Measurements from ENCODE around the gene NOS1AP.
A peak's percentile ranks its signal among the peaks of the same experiment; 100 is the strongest.
"Not testable (repeated sequence)": the region's sequence is repeated elsewhere in the genome, so short reads cannot be mapped to it uniquely, and the experiment has no call there.

Gene NOS1AP

DNA sequence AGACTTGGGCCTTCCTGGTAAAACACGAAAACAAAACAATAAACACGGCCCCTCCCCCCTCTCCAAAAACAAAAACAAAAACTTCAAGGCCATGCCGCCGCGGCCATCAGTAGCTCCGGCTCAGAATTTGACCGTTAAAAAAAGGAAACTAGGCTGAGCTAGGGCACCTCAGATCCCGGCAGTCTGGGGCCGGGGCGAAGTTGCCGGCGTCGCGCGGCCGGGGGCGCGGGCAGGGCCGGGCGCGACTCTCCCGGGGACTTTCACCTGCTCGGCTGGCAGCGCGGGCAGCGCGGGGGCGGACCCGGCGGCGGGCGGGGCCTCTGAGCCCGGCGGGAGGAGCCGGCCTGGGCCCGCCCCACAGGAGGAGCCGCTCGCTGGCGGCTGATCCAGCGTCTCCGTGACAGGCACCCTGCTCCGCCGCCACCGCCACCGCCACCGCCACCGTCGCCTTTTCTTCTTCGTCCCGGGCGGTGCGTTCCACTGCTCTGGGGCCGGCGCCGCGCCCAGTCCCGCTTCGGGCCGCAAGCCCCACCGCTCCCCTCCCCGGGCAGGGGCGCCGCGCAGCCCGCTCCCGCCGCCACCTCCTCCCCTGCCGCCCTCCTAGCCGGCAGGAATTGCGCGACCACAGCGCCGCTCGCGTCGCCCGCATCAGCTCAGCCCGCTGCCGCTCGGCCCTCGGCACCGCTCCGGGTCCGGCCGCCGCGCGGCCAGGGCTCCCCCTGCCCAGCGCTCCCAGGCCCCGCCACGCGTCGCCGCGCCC is at the start of gene NOS1AP:
Gene NOS1AP (plus strand): TSS at position 358 of the 760 bp plus-strand sequence. CDS start 487 bp downstream, outside the sequence.
- DNase-seq (ENCODE audit: low read depth) = peak; percentile 72

DNA sequence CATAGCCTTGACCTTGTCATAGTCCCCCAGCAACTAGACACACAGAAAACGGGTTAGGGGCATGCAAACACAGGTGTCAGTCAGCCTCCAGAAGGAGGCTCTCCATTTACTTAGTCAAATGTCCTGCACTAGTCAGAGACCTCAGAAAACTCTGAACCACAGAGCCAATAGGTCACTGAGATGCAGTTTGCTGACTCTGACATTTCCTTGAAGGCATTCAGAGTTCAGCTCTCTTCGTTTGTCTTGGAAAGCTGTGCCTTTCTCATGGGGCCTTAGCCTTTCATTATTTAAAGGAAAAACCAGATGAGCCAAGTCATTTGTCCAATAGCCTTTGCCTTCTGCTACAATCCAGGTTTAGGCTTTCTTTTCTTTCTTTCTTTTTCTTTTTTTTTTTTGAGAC is 49.3 kb upstream of the NOS1AP start:
- no peak for DNase-seq (ENCODE audit: low read depth)

DNA sequence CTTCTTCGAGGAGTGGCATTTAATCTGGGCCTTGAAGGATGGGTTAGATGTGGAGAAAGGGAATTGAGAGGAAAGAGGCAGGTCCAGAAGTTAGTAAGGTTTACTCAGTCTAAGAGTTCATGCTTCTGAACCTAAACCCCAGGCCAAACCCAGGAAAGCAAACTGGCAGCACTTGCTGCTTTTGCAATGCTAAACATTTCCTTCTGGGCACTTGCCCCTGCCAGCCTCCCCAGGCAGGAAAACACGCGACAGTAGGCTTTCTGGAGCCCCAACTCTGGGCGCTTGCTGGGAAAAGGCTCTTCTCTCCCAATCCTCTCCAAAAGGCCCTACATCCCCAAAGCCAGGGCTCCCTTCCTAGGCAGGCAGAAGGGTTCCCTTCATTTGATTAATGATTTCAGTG is 48.4 kb upstream of the NOS1AP start:
- no peak for DNase-seq (ENCODE audit: low read depth)

DNA sequence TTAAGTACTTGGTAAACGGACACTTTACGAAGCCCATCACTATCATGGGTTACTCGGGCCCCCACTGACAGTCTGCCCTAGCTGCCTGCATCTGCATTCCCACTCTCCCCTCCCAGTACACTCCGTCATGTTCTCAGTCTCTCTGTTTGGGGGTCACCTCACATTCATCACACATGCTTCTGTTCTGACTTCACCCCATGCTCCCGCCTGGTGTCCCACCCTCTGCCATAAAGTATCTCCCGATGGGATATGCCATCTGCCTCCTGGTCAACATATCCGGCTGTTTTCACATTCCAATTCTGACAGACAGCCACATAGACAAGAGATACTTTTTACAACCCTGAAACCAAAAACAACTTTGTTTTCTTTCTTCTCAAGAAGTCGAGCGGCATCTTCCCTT is 46.9 kb upstream of the NOS1AP start:
- DNase-seq (ENCODE audit: low read depth) = no peak

DNA sequence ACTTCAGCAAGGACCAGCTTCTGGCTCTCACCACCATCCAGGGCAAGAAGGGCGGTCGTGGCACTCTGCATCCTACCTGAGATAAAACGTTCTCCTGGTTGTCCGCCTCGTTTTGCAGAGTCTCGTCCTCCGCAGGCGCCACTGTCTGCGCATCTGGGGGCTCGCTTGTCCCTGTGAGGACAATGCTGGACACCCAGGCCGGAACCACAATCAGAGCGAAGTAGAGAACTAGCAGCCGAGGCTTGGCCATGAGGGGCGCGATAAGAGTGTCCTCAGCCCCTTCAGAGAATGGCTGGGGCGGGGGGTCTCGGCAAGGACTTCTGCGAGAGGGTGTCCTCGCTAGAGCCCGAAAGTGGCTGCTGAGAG is 46.3 kb upstream of the NOS1AP start:
- no peak for DNase-seq (ENCODE audit: low read depth)

DNA sequence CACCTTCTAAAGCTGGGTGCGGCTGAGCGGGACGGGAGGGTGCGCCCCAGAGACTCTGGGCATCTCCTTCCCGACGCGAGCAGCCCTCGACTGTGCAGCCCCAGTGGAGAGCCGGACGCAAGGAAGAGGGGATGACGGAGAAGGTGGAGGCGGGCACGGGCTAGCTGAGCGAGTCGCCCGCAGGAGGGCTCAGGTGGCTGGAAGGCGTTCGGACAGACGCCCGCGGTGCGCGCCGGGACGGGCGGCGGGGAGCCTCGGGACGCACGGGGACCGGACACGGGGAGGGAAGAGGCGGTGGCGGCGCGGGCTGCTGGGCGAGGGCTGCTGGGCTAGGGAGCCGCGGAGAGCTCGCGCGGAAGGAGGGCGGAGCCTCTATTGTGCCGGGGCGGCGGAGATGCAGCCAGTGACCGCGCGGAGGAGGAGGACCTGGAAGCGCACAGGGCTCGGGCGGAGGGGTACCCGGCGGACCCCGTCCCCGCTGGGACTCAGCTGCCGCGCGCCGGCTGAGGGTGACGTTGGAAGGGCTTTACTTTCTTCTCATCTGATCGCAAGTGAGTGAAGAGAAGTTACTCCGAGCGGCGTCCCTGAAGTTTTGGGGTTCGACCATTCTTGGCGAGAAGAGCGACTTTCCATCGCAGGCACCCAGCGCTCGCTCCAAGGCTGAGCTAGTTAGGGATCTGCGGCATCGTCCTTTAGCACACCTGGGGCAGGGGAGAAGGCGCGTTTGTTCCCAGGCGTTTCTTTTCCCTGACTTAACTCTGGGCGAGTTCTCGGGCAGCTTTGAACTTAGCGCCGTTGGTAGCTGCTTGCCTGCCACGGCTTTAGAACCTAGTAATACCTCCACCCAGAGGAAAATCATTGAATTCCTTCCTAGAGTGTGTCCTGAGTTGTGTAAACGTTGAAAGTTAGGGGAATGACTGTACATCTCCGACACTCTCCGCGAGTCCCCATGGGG is 45.7 kb upstream of the NOS1AP start, which contains the start of gene OLFML2B:
Gene OLFML2B (minus strand): TSS at position 323 of the 955 bp plus-strand sequence. CDS start 439 bp downstream, outside the sequence.
- peak; percentile 29 for DNase-seq (ENCODE audit: low read depth)

DNA sequence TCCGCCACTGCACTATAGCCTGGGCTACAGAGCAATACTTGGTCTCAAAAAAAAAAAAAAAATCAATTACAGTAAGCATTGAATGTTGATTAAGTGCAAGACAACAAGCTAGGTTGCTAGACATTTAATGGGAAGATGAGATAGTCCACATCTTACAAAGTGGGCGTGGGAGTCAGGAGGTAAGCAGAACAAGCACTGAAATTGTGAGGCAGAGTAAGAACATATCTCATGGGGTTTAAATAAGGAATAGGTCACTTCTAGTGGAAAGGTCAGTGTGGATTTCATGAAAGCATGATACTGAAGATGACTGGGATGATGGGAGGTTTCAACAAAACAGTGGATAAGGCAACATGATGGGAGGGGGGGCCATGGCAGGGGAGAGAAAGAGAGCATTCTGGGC is 44.0 kb upstream of the NOS1AP start:
- no peak for DNase-seq (ENCODE audit: low read depth)

DNA sequence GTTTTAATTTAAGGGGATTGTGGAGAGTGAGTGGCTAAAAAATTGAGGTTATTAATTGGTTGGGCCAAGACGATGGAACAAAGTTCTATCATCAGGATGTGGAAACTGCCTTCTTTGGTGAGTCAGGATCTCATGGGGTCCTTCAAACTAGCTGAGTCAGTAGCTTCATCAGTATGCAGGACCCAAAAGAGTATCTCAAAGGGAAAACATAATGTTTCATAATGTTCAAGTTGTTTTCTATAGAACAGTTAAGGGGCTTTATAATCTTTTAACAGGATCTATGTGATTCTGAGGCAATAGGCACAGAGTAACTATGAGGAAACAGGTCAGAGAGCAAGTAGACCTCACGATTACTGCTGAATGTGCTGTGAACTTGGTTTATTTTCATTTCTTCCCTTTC is 42.6 kb upstream of the NOS1AP start:
- DNase-seq (ENCODE audit: low read depth) = no peak

DNA sequence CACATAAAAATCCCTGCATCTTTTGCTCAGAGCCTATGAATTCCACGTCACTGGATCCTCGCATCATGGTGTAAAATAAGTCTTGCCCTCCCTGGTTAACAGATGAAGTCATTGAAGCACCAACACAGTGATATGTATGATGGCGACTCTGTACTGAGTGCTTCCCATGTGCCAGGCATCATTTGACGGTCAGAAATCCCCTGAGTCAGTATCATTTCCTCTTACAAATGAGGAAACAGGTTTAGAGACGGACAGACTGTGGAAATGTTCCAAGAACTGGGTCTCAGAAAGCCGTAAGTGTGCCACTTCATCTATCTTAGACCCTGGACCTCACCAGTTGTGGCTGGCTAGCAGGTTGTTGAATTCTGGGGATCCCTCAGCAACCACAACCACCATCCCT is 40.8 kb upstream of the NOS1AP start:
- no peak for DNase-seq (ENCODE audit: low read depth)

DNA sequence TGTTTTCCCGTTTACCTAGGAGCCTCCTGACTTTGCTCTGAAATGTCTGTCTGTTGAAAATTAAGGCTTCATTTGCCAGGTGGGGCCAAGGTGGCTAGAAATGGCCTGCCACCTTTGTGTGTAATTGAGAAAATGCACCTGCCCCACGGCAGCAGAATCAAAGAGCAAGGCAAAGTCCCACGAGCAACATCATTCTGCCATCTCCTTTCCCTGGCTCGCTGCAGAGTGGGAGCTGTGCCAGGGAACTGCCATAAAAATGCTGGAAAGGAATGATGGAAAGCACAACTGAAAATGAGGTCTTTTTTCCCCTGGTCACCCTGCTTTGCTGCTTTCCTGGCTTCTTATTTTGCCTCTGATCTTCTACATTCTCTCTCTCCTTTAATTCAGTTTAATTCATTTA is 40.3 kb upstream of the NOS1AP start:
- DNase-seq (ENCODE audit: low read depth) = no peak

DNA sequence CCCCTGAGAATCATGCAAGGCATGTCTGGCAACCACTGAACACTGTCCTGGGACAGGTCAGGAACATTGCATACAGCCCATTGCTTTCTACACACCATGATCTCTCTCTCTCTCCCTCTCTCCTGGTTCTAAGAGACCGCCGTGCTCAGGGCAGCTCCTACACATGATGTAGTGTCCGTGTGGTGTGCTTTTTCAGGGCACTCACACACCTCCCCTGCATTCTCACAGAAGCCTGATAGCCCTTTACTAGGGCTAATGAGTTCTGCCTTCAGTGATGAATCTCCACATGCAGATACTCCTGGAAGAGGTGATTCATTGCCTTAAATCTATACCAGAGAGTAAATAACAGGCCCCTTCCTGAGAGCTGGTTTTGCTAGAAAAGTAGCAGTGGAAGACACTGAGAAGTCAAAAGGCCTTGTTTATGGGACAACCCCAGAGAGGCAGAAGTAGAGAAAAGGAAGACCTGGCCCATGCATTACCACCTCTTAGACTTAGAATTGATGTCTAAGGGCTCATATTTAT is 38.7 kb upstream of the NOS1AP start:
- no peak for DNase-seq (ENCODE audit: low read depth)

DNA sequence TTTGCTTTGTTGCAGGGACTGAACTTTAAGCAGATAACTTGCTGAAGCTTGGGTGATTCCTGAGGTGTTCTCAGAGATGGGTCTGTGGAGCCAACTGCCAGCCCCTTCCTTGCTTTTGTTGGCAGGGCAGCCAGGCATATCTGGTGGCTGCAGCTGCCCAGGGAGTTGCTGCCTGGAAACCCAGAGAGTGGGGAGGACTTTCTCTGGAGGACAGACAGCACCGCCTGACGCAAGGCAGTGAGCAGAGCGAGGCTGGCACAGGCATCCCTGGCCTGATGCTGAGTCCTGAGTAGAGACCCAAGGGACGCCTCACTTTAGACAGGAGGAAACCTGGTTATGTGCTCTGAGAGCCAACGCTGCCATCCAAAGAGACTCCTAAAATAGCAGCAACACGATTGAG is 36.1 kb upstream of the NOS1AP start:
- no peak for DNase-seq (ENCODE audit: low read depth)

DNA sequence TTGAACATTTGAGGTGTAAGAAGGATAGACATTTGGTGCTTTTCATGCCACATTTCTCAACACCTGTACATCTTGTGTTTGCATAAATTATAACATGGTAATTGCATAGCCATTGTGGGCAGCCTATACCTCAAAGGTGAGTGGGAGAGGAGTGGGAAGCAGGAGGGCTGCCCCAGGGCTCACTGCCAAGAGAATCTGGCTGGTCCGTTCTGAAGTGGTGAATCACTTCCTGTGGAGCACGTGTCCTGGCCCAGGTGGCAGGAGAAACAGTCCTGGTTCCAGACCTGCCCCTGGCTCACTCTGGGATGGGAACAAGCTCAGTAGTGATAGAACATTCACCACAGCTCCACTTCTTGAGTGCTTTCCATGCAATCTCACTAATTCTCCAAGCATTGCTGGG is 34.2 kb upstream of the NOS1AP start:
- no peak for DNase-seq (ENCODE audit: low read depth)

DNA sequence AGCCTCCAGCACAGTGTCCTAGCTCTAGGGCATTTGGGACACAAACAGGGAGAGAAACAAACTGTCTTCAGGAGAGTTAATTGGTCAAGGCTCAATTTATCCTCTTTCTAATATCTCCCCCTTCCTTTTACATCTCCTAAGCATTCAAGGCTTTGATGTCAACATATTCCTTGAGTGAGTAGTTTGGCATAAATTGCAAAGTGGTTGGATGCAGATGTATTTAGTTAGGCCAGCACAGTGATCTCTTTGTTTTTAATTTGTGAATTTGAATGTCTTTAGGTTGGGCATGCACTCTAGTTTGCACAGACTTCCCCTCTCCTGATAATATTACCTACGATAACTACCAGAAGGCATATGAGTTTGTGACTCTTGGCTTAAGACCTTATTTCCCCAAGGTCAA is 33.3 kb upstream of the NOS1AP start:
- no peak for DNase-seq (ENCODE audit: low read depth)

DNA sequence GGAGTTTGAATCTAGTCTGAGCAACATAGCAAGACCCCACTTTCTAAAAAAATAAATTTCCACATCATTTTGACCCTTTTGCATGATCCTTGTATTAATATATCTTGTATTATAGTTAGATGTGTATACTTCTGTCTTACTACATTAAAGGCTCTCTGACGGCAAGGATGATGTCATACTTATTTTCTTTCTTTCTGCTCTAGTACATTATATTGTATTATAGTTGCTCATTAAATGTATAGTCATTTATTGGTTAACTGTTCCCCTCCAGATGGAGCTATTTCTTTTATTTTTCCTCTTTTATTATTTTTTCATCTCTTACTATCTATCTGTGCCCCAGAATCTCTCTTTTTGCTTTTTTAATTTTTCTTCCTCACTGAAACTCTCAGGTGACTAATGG is 30.9 kb upstream of the NOS1AP start:
- no peak for DNase-seq (ENCODE audit: low read depth)

DNA sequence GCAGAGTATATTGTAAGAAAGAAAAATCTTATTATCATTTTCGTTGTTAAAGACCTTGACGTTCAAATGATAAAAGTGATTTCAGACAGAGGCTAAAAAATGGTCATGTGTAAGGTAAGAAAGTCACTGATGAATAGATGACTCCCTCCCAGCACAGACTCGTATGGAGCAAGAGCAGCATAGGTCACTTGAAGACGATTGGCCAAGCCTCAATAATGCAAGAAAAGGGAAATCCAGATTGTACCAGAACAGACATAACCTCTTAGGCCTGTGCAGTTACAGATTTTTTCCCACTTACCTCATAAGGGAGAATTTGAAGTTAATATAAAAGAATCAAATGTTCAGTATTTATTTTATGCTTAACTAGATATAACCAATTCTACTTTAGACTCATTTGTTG is 29.5 kb upstream of the NOS1AP start:
- no peak for DNase-seq (ENCODE audit: low read depth)

DNA sequence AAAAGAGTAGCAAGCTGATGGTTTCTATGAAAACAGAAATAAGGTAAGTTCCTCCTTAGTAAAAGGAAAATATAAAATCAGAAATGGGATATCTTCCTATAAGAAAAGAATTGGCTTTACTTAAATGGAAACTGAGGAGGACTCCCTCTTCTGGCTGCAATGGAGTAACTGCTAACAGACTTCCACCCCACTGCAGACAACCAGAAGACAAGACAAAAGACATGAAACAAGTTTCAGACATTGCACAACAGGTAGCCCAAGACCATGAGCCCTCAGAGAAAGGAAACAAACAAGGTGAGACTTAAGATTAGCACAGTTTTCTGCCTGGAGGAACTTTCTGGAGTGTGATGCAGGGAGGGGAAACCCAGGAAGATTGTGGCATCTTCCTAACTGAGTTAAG is 28.8 kb upstream of the NOS1AP start:
- no peak for DNase-seq (ENCODE audit: low read depth)

DNA sequence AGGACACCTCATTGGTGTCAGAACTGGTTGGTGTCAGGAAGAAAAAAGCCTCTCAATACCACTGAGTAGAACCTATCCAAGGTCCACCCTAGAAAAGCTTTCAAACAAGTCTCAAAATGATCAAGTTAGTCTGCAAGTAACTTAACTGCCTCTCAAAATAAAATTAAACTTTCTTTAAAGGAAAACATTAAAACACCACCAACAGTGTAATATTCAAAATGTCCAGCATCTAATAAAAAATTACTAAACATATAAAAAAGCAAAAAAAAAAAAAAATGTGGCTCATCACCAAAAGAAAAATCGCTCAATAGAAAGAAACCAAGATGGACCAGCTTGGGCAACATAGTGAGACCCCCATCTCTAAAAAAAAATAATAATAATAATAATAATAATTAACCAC is 27.1 kb upstream of the NOS1AP start:
- DNase-seq (ENCODE audit: low read depth) = no peak

DNA sequence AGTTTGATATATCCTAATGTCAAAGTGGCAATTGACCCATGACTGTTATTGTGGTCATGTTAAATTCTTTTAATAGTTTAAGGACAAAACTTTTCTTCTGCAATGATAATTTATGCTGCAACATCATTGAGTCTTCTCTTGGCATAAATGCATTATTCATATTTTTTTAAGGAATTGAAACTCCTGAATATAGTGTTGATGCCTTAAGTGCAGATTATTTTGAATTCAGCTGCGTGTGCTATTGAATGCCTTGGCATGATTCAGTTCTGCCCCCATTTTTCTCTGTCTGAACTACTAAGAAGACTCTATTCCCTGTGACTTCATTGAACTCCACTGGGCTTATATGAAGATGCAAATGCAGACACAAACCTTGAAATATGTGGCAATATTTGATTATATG is 22.6 kb upstream of the NOS1AP start:
- no peak for DNase-seq (ENCODE audit: low read depth)

DNA sequence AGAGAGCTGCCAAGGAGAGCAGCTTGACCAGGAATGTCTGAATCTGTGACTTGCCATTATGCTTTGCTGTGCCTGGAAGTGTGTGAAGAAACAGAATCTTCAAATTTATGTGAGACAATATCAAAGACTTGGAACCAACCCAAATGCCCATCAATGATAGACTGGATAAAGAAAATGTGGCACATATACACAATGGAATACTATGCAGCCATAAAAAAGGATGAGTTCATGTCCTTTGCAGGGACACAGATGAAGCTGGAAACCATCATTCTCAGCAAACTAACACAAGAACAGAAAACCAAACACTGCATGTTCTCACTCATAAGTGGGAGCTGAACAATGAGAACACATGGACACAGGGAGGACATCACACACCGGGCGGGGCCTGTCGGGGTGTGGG is 15.5 kb upstream of the NOS1AP start:
- DNase-seq (ENCODE audit: low read depth) = not testable (repeated sequence)

DNA sequence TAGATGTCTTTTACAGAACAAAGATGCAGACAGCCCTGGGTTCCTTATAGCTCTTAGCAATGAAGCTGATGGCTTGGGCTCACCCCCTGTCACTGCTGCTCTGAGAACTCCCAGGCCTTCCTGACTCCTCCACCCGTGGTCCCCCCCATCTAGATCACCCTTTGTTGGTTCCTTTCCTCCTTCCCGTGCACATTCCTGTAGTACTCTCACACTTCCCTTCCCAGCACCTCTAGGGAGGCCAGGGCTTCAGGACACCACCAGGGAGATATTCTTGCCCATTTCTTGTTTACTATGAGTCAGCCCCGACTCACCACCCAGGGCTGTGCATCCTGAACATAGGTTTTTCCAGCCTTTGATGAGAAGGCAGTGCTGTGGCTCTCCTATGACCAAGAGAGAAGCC is 14.4 kb upstream of the NOS1AP start:
- no peak for DNase-seq (ENCODE audit: low read depth)

DNA sequence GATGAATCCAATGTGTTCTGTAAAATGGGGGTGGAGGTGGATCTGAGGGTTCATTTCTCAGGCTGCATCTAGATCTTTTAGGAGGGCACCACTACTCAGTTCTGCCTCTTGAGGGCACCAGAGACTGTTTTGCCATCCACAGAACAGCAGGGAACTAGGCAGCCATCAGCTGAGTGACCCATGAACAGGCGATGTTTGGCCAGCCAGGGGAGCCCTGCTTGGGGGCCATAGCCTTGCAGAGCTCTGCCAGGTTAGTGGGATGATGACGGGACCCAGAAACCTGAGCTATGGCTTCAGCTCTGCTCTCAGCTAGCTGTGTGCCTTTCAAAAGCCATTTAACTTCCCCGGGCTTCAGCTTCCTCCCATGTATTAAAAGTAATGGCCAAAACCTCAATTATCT is 13.4 kb upstream of the NOS1AP start:
- DNase-seq (ENCODE audit: low read depth) = peak; percentile 21

DNA sequence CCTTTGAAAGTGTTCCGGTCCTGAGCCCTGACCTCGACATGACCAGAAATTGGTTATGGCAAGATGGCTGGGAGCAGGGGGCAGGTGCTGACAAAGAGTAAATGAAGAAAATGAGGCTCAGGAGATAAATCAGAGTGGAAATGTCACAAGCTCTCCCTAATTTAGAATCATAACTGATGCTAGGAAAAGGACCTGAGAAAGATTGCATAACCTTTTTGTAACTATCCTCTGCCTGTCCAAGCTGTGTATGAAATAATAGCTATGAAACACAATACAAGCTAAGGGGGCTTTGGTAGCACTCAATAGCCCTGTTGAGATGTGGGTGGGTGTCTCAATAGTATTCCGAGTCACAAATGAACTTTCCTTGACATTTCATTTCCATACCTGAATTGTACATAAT is 12.9 kb upstream of the NOS1AP start:
- no peak for DNase-seq (ENCODE audit: low read depth)
